ENCODE results near the gene TFF3. TPM values are rescaled to one million over a fixed set of nuclear protein-coding genes. Genes with fewer than 3 reads are reported as not detected.

The TFF3 gene
- total and polyA plus RNA-seq, 2 of the 4 experiments (the other 2 are of a cell fraction): not detected

DNA sequence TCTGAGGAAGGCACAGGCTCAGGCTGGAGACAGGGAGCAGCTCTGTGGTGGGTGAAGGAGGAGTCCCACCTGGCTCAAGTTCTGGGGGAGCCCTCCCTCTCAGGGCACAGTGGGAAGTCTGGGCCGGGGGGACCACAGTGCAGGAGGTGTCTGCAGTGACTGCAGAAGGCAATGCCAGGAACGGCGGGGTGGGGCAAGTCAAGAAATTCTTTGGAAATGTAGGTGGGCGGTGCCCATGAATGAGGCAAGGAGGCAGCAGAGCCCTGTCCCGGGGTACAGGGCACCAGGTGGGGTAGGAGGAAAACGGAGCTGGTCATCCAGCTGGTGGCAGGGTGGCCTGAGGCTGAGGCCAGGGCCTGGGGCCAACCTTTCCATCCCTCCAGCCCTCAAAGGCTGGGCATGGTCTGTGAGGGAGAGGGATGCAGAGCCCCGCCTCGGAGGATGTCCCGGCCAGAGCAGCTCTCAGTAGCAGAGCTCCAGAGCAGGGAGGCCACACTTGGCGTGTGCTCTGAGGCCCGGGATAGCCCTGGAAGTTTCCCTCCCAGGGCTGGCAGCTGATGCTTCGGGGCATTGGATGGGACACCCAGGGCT, 4.7 kb downstream of the TFF3 start:
- TF ChIP-seq RCOR1 (IDR thresholded peaks at IDR 0.05; ENCODE audit: insufficient replicate concordance, low read length) (no peak), MXI1 (IDR thresholded peaks at IDR 0.05; ENCODE audit: borderline replicate concordance, low read depth, low read length) (no peak), CHD1 (IDR thresholded peaks at IDR 0.05; ENCODE audit: low read depth, low read length) (no peak), RAD21 (IDR thresholded peaks at IDR 0.05; ENCODE audit: low read length) (no peak), MAFK (IDR thresholded peaks at IDR 0.05; ENCODE audit: low read depth, low read length) (no peak), RFX5 (IDR thresholded peaks at IDR 0.05; ENCODE audit: low read depth, low read length) (no peak), POLR2A (IDR thresholded peaks at IDR 0.05; ENCODE audit: low read depth, low read length) (no peak), NFE2L2 (IDR thresholded peaks at IDR 0.05; ENCODE audit: low read depth, low read length) (no peak), CEBPB (IDR thresholded peaks at IDR 0.05; ENCODE audit: low read depth, low read length) (no peak), MAZ (IDR thresholded peaks at IDR 0.05; ENCODE audit: borderline replicate concordance, low read depth, low read length) (no peak), BHLHE40 (IDR thresholded peaks at IDR 0.05; ENCODE audit: low read depth, low read length) (no peak), SMC3 (IDR thresholded peaks at IDR 0.05; ENCODE audit: low read depth, low read length) (no peak), FOS (IDR thresholded peaks at IDR 0.05; ENCODE audit: low read depth, low read length) (no peak)
- TF ChIP-seq, protein P1, sequence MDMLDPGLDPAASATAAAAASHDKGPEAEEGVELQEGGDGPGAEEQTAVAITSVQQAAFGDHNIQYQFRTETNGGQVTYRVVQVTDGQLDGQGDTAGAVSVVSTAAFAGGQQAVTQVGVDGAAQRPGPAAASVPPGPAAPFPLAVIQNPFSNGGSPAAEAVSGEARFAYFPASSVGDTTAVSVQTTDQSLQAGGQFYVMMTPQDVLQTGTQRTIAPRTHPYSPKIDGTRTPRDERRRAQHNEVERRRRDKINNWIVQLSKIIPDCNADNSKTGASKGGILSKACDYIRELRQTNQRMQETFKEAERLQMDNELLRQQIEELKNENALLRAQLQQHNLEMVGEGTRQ (IDR thresholded peaks at IDR 0.05; ENCODE audit: low read depth, low read length): no peak
- TF ChIP-seq, protein P2, sequence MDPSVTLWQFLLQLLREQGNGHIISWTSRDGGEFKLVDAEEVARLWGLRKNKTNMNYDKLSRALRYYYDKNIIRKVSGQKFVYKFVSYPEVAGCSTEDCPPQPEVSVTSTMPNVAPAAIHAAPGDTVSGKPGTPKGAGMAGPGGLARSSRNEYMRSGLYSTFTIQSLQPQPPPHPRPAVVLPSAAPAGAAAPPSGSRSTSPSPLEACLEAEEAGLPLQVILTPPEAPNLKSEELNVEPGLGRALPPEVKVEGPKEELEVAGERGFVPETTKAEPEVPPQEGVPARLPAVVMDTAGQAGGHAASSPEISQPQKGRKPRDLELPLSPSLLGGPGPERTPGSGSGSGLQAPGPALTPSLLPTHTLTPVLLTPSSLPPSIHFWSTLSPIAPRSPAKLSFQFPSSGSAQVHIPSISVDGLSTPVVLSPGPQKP (IDR thresholded peaks at IDR 0.05; ENCODE audit: borderline replicate concordance, low read depth, low read length): no peak
- TF ChIP-seq, protein P3, sequence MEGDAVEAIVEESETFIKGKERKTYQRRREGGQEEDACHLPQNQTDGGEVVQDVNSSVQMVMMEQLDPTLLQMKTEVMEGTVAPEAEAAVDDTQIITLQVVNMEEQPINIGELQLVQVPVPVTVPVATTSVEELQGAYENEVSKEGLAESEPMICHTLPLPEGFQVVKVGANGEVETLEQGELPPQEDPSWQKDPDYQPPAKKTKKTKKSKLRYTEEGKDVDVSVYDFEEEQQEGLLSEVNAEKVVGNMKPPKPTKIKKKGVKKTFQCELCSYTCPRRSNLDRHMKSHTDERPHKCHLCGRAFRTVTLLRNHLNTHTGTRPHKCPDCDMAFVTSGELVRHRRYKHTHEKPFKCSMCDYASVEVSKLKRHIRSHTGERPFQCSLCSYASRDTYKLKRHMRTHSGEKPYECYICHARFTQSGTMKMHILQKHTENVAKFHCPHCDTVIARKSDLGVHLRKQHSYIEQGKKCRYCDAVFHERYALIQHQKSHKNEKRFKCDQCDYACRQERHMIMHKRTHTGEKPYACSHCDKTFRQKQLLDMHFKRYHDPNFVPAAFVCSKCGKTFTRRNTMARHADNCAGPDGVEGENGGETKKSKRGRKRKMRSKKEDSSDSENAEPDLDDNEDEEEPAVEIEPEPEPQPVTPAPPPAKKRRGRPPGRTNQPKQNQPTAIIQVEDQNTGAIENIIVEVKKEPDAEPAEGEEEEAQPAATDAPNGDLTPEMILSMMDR (conservative IDR thresholded peaks at IDR 0.05; ENCODE audit: low read depth, low read length): no peak
- in situ Hi-C loops (cut with MboI; ENCODE audit: low sequenced_read_pairs): no loop called here
- H4K8ac ChIP-seq (ENCODE audit: low read depth in 2 of 2, low read length in 2 of 2): no peak overlapping the region
- no peaks in the 10 kb centered on the region for H3K9me3 ChIP-seq (ENCODE audit: control insufficient read depth, insufficient read depth, low read length)
- no peak overlapping the region for H4K91ac ChIP-seq (ENCODE audit: insufficient read depth, low read depth, low read length)
- H3K4me3 ChIP-seq (ENCODE audit: insufficient read depth, low read depth, low read length): no peak overlapping the region
- H3K14ac ChIP-seq (replicated peaks; ENCODE audit: low read depth, low read length): no peak overlapping the region
- H4K5ac ChIP-seq (ENCODE audit: low read depth, low read length): no peak overlapping the region
- no peak overlapping the region for H2BK5ac ChIP-seq (ENCODE audit: low read depth, low read length, poor library complexity, severe bottlenecking)
- peaks cover 74% of the 10 kb centered on the region; the same call in 1 of the 2 replicates for H3K27me3 ChIP-seq (ENCODE audit: control insufficient read depth, insufficient read depth, low read length)
- H2BK20ac ChIP-seq (ENCODE audit: low read depth, low read length): no peak overlapping the region
- H3K18ac ChIP-seq (ENCODE audit: low read depth, low read length): no peak overlapping the region
- intact Hi-C loops (cut with micrococcal nuclease): no loop called here
- no peak overlapping the region for H3K4me2 ChIP-seq (ENCODE audit: low read depth, low read length)
- dilution Hi-C loops (cut with HindIII; ENCODE audit: low sequenced_read_pairs, unreplicated experiment): no loop called here
- no peaks in the 10 kb centered on the region for H3K36me3 ChIP-seq (ENCODE audit: control insufficient read depth, insufficient read depth, low read length)
- H3K56ac ChIP-seq (ENCODE audit: extremely low read depth, insufficient read depth, low read length): no peak overlapping the region
- BruUV-seq (replicated peaks): no TSS peak
- CTCF ChIA-PET: interaction anchor here (0.9 to 1.9 kb wide), 2 partner anchors 15 to 273 kb away, joined by 3 to 4 read pairs; no protein-coding TSS in a partner anchor
- DNase-seq (no peak), ATAC-seq (ENCODE audit: low read depth) (no peak)
- H3K79me1 ChIP-seq (ENCODE audit: low read depth in 1 of 2, low read length in 2 of 2): no peaks in the 10 kb centered on the region
- H2BK15ac ChIP-seq (ENCODE audit: low read depth, low read length): no peak overlapping the region
- POLR2A ChIA-PET (ENCODE audit: unreplicated experiment): no interaction called here
- no peaks in the 10 kb centered on the region; the same call in 1 of the 2 replicates for H3K4me1 ChIP-seq (ENCODE audit: control insufficient read depth, insufficient read depth, low read length)
- H3K9me1 ChIP-seq (ENCODE audit: insufficient read depth, low read length): no peaks in the 10 kb centered on the region; the same call in 1 of the 2 replicates
- no peak overlapping the region for H3K4ac ChIP-seq (ENCODE audit: low read depth, low read length)
- WGBS, 2 experiments (ENCODE audit: extremely low coverage in 2 of 2, insufficient read length in 1 of 2): 78% methylated on average over 6 of the region's 12 CpGs; no CpG with 5 or more reads in 1 of the 2 experiments
- H4K20me1 ChIP-seq (ENCODE audit: insufficient read depth, low read length): no peaks in the 10 kb centered on the region
- no peak overlapping the region for H2AK9ac ChIP-seq (replicated peaks; ENCODE audit: low read depth, low read length, poor library complexity)
- no peak overlapping the region for H3K27ac ChIP-seq (ENCODE audit: insufficient read depth, low read length)
- no peak overlapping the region for H3K9ac ChIP-seq (ENCODE audit: low read depth, low read length)
- H2AFZ ChIP-seq (replicated peaks; ENCODE audit: low read length, poor library complexity): peak overlapping the region; percentile 8
- H2AK5ac ChIP-seq (ENCODE audit: low read depth, low read length): no peak overlapping the region
- H2BK120ac ChIP-seq (ENCODE audit: low read depth, low read length): no peak overlapping the region
- H3K23ac ChIP-seq (ENCODE audit: low read depth, low read length): no peak overlapping the region
